H1 (cell line): ENCODE data around the gene SNTG2. TPM values are rescaled to one million over a fixed set of nuclear protein-coding genes. Genes with fewer than 3 reads are reported as not detected.

Experiments
- CTCF ChIA-PET: fragments of 300-600 bp; sonication (Branson Sonifier 250); formaldehyde crosslinking; loops from one replicate; lab custom pipeline; 2021; ENCODE audit not compliant: partially characterized antibody; lab: Charles Lee
- POLR2A ChIA-PET: fragments of 300-600 bp; sonication (Branson Sonifier 250); formaldehyde crosslinking; loops from one replicate; lab custom pipeline; 2021; ENCODE audit warnings: inconsistent platforms; ENCODE audit not compliant: partially characterized antibody; lab: Charles Lee
- DNase-seq, 2 experiments: peaks; one replicate each; pipeline versions ENCODE4 v3.0.0 to v3.0.0-alpha.2; 2010 to 2022; ENCODE audit warnings: low spot score in 2 of 2, low read depth in 1 of 2, mixed read lengths in 1 of 2
- FAIRE-seq: peaks from 2 replicates; lab custom pipeline; 2011; peaks lifted over from hg19 to GRCh38; lab: Jason Lieb, UNC
- H2AFZ ChIP-seq: 2 replicates; pipeline ENCODE4 v1.8.1; 2012; ENCODE audit warnings: low read length, inconsistent platforms
- H2AK5ac ChIP-seq: 2 replicates; pipeline ENCODE4 v1.6.1; 2013; ENCODE audit warnings: low read depth, low read length
- H2BK120ac ChIP-seq: replicated peaks from 2 replicates; pipeline ENCODE3; 2013; ENCODE audit warnings: low read depth, low read length, inconsistent platforms
- H2BK12ac ChIP-seq: 2 replicates; pipeline ENCODE4 v1.6.1; 2013; ENCODE audit warnings: low read depth, low read length
- H2BK15ac ChIP-seq: 2 replicates; pipeline ENCODE4 v1.6.1; 2013; ENCODE audit warnings: low read length
- H2BK20ac ChIP-seq: 2 replicates; pipeline ENCODE4 v1.6.1; 2013; ENCODE audit warnings: low read length
- H2BK5ac ChIP-seq: 2 replicates; pipeline ENCODE4 v1.6.1; 2013; ENCODE audit warnings: low read depth, low read length
- H3K14ac ChIP-seq: 2 replicates; pipeline ENCODE4 v1.6.1; 2013; ENCODE audit warnings: inconsistent platforms; ENCODE audit not compliant: insufficient read length
- H3K18ac ChIP-seq: 2 replicates; pipeline ENCODE4 v1.6.1; 2013; ENCODE audit warnings: low read length; ENCODE audit errors: extremely low read depth
- H3K23ac ChIP-seq: 2 replicates; pipeline ENCODE4 v1.6.1; 2013; ENCODE audit warnings: inconsistent platforms; ENCODE audit not compliant: insufficient read length
- H3K23me2 ChIP-seq: 2 replicates; pipeline ENCODE4 v1.6.1; 2013; ENCODE audit warnings: low read depth, low read length
- H3K27ac ChIP-seq: 2 replicates; pipeline ENCODE4 v1.6.1; 2011; ENCODE audit warnings: low read depth, low read length, inconsistent platforms
- H3K27me3 ChIP-seq, 4 experiments: replicated peaks in 1 of 4; 1 replicate in 1 of 4; 2 replicates in 3 of 4; pipeline versions ENCODE4 v1.6.1 to v1.8.1; 2011 to 2013; ENCODE audit warnings: low read length in 3 of 4, mild to moderate bottlenecking in 3 of 4, inconsistent platforms in 2 of 4, mixed read lengths in 2 of 4, moderate library complexity in 1 of 4; ENCODE audit not compliant: control insufficient read depth in 3 of 4, insufficient read depth in 3 of 4; ENCODE audit errors: extremely low read depth in 1 of 4
- H3K36me3 ChIP-seq, 4 experiments: 2 replicates each; pipeline versions ENCODE4 v1.6.1 to v1.8.1; 2011 to 2013; ENCODE audit warnings: mild to moderate bottlenecking in 4 of 4, low read length in 3 of 4, moderate library complexity in 2 of 4, control low read depth in 1 of 4, inconsistent platforms in 1 of 4; ENCODE audit not compliant: insufficient read depth in 4 of 4, control insufficient read depth in 2 of 4
- H3K4ac ChIP-seq: replicated peaks from 2 replicates; pipeline ENCODE3; 2013; ENCODE audit warnings: low read length, low read depth, mixed read lengths, inconsistent platforms; ENCODE audit not compliant: insufficient read length
- H3K4me1 ChIP-seq, 4 experiments: replicated peaks in 1 of 4; 1 replicate in 1 of 4; 2 replicates in 3 of 4; pipeline versions ENCODE4 v1.6.1 to v1.8.1; 2011 to 2013; ENCODE audit warnings: low read length in 3 of 4, inconsistent platforms in 2 of 4, mixed read lengths in 1 of 4; ENCODE audit not compliant: insufficient read depth in 4 of 4, control insufficient read depth in 3 of 4
- H3K4me2 ChIP-seq, 2 experiments: 2 replicates each; pipeline versions ENCODE4 v1.6.1 to v1.8.1; 2011 to 2013; ENCODE audit warnings: low read depth in 2 of 2, low read length in 2 of 2, control low read depth in 1 of 2, inconsistent platforms in 1 of 2, mild to moderate bottlenecking in 1 of 2; ENCODE audit not compliant: insufficient read depth in 1 of 2
- H3K4me3 ChIP-seq, 4 experiments: fragments of 200-600, 300-600 bp in 1 of 4; sonication (generic), shearing (Covaris generic), sonication (Bioruptor Twin) in 1 of 4; 2 replicates each; pipeline versions ENCODE4 v1.5.1 to v1.8.1; 2011 to 2016; ENCODE audit warnings: low read length in 4 of 4, low read depth in 3 of 4, control low read depth in 2 of 4, inconsistent platforms in 2 of 4, mild to moderate bottlenecking in 2 of 4, mixed read lengths in 1 of 4, moderate library complexity in 1 of 4; ENCODE audit not compliant: insufficient read depth in 2 of 4; ENCODE audit errors: extremely low read depth in 1 of 4
- H3K56ac ChIP-seq: replicated peaks from 2 replicates; pipeline ENCODE3; 2013; ENCODE audit warnings: low read depth, mild to moderate bottlenecking, mixed read lengths, low read length, inconsistent platforms; ENCODE audit not compliant: insufficient read length
- H3K79me1 ChIP-seq: 2 replicates; pipeline ENCODE4 v1.6.1; 2013; ENCODE audit warnings: low read depth, low read length, control low read depth
- H3K79me2 ChIP-seq, 2 experiments: 2 replicates each; pipeline versions ENCODE4 v1.6.1 to v1.8.1; 2012 to 2013; ENCODE audit warnings: low read length in 2 of 2, mild to moderate bottlenecking in 2 of 2, inconsistent platforms in 1 of 2; ENCODE audit not compliant: insufficient read depth in 2 of 2, control insufficient read depth in 1 of 2
- H3K9ac ChIP-seq, 4 experiments: replicated peaks in 1 of 4; 1 replicate in 1 of 4; 2 replicates in 3 of 4; pipeline versions ENCODE4 v1.6.1 to v1.8.1; 2011 to 2013; ENCODE audit warnings: low read depth in 3 of 4, low read length in 3 of 4, control low read depth in 2 of 4, mild to moderate bottlenecking in 2 of 4, moderate library complexity in 2 of 4, inconsistent platforms in 1 of 4; ENCODE audit errors: extremely low read depth in 1 of 4
- H3K9me3 ChIP-seq, 2 experiments: 2 replicates each; pipeline versions ENCODE4 v1.6.1 to v1.8.1; 2012 to 2013; ENCODE audit warnings: mild to moderate bottlenecking in 2 of 2, moderate library complexity in 2 of 2, control low read depth in 1 of 2, inconsistent platforms in 1 of 2, low read depth in 1 of 2, low read length in 1 of 2, mixed read lengths in 1 of 2; ENCODE audit not compliant: insufficient read depth in 2 of 2
- H4K20me1 ChIP-seq, 2 experiments: replicated peaks in 1 of 2; 2 replicates each; pipeline versions ENCODE3 to v1.8.1; 2011 to 2013; ENCODE audit warnings: inconsistent platforms in 2 of 2, low read length in 2 of 2, mild to moderate bottlenecking in 1 of 2; ENCODE audit not compliant: insufficient read depth in 2 of 2, control insufficient read depth in 1 of 2
- H4K5ac ChIP-seq: 2 replicates; pipeline ENCODE4 v1.6.1; 2013; ENCODE audit warnings: low read length, low read depth, mixed read lengths, inconsistent platforms; ENCODE audit not compliant: insufficient read length
- H4K8ac ChIP-seq: 2 replicates; pipeline ENCODE4 v1.8.0; 2013; ENCODE audit warnings: mild to moderate bottlenecking, moderate library complexity, low read length, inconsistent platforms; ENCODE audit not compliant: insufficient read depth; ENCODE audit errors: extremely low read depth
- H4K91ac ChIP-seq: replicated peaks from 2 replicates; pipeline ENCODE3; 2013; ENCODE audit warnings: low read length, mixed read lengths, inconsistent platforms; ENCODE audit not compliant: insufficient read length
- SP1 ChIP-seq: IDR thresholded peaks from 2 replicates; pipeline ENCODE4 v1.6.1; 2011; ENCODE audit warnings: low read depth, low read length
- YY1 ChIP-seq: IDR thresholded peaks from 2 replicates; pipeline ENCODE4 v1.6.1; 2011; ENCODE audit warnings: low read depth, mild to moderate bottlenecking, low read length
- WGBS, 2 experiments: shearing (Covaris generic) in 1 of 2; methylation state at CpG; one replicate each; pipeline versions ENCODE4 v1.1.6 to v1.1.7; 2013 to 2015; ENCODE audit warnings: low lambda C conversion rate in 2 of 2, mixed read lengths in 2 of 2, inconsistent platforms in 1 of 2, low coverage in 1 of 2, missing lambda C conversion rate in 1 of 2; ENCODE audit not compliant: insufficient replicate concordance in 2 of 2, insufficient coverage in 1 of 2, insufficient read length in 1 of 2; ENCODE audit errors: extremely low coverage in 1 of 2, missing lambda C conversion rate in 1 of 2; 5-methylcytosine and 5-hydroxymethylcytosine counted together
- polyA plus RNA-seq, 7 experiments: library from polyadenylated mRNA; depleted of rRNA in 3 of 7; stranded (reverse) in 5 of 7; unstranded in 2 of 7; fragments of >200 nt in 5 of 7; fragments of 200-250 nt in 2 of 7; gene quantifications; 1 replicate in 5 of 7; 2 replicates in 1 of 7; 4 replicates in 1 of 7; pipeline versions ENCODE4 v1.2.1 to v1.2.3, GENCODE V29; 2011 to 2013; ENCODE audit warnings: missing spikeins in 2 of 7, mixed read lengths in 2 of 7
- total RNA-seq: library from RNA; stranded (reverse); fragmentation: NEBNext Ultra II Directional; extraction: Animal tissue kit (Norgen Biotek cat#: 25700); gene quantifications from 2 replicates; pipeline ENCODE4 v1.2.1, GENCODE V29; 2021

The SNTG2 gene
- total and polyA plus RNA-seq, 2 of the 8 experiments (the other 6 are each of a cell fraction or from before 2014, with no cell fraction given), result 6.6 to 18.1 TPM

DNA sequence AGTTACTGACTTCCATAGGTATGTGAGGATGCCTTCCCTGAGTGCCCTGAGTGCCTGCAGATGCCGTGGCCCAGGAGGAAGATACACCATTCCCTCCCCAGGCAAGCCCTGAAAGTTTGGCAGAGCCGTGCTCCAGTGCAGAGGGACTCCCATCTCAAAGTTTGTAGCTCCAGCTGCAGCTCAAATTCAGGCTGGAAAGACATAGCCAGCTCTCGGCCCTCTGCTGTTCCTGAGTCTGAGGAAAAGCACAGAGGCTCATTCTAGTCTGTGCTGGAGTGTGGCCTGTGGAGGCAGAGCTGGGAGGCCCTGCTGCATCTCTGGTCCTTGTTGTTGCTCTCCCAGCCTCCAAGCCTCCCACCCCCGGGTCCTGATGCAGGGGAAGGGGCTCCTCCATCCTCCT is 446.7 kb downstream of the SNTG2 start:
- no peak for DNase-seq
- no peaks in the 10 kb centered on the region for H3K79me2 ChIP-seq
- H3K23me2 ChIP-seq, result no peaks in the 10 kb centered on the region
- no peak overlapping the region for H3K4me3 ChIP-seq
- H3K18ac ChIP-seq, result no peak overlapping the region
- no peak overlapping the region for H2AFZ ChIP-seq
- ChIA-PET CTCF (interaction anchor here (1.0 to 1.4 kb wide), 2 partner anchors 9 to 12 kb away, joined by 3 to 4 read pairs; no protein-coding TSS in a partner anchor), POLR2A (interaction anchor here (0.9 kb wide), 1 partner anchor 10 kb away, joined by 3 read pairs; no protein-coding TSS in a partner anchor)
- no peak overlapping the region for H2BK5ac ChIP-seq
- no peak overlapping the region for H3K4me2 ChIP-seq
- no peaks in the 10 kb centered on the region for H4K20me1 ChIP-seq
- H3K4ac ChIP-seq, result no peak overlapping the region
- no peak overlapping the region for H2BK12ac ChIP-seq
- H3K14ac ChIP-seq, result no peak overlapping the region
- H3K9me3 ChIP-seq, result no peaks in the 10 kb centered on the region
- H2AK5ac ChIP-seq, result no peak overlapping the region
- no peak overlapping the region for H3K27ac ChIP-seq
- H3K9ac ChIP-seq, result no peak overlapping the region
- no peak for FAIRE-seq
- no peaks in the 10 kb centered on the region; a peak in 1 of 7 replicates for H3K4me1 ChIP-seq
- no peak overlapping the region for H3K56ac ChIP-seq
- no peaks in the 10 kb centered on the region; a peak in 1 of 8 replicates for H3K36me3 ChIP-seq
- no peak overlapping the region for H4K8ac ChIP-seq
- H2BK20ac ChIP-seq, result no peak overlapping the region
- H4K5ac ChIP-seq, result no peak overlapping the region
- H3K27me3 ChIP-seq, result no peaks in the 10 kb centered on the region
- H2BK15ac ChIP-seq, result no peak overlapping the region
- H2BK120ac ChIP-seq, result no peak overlapping the region
- H4K91ac ChIP-seq, result no peak overlapping the region
- WGBS, 2 experiments, result 89% methylated on average over 4 of the region's 4 CpGs; no CpG with 5 or more reads in 1 of the 2 experiments
- no peak overlapping the region for H3K23ac ChIP-seq
- H3K79me1 ChIP-seq, result no peaks in the 10 kb centered on the region
- TF ChIP-seq SP1 (no peak), YY1 (no peak)
